ENCODE results near the gene PLD3. TPM values are rescaled to one million over a fixed set of nuclear protein-coding genes. Genes with fewer than 3 reads are reported as not detected.

Gene PLD3
- total and polyA plus RNA-seq, 12 donors: 116 to 238 (median 169) TPM

- Histone ChIP-seq H3K4me1 (peaks cover 0 to 6% (median 0%) of the 10 kb centered on the region in 9 donors), H3K27ac (no peak within 1 kb of the TSS), H3K4me3 (no peak within 1 kb of the TSS), H3K9me3 (no peaks in the 10 kb centered on the region), H3K36me3 (no peaks in the 10 kb centered on the region), H3K27me3 (no peaks in the 10 kb centered on the region)
- ATAC-seq (no peak), DNase-seq (no peak)
- intact Hi-C loops (cut with DNase I): no loop called here
- no peak for TF ChIP-seq CTCF (IDR thresholded peaks at IDR 0.05)
- WGBS, 2 donors: 80 to 86% methylated on average over 10 of the region's 10 CpGs
These were observed 41.7 kb downstream of the PLD3 start, which contains the start of gene HIPK4 for GRCh38 chr19:40390084-40390742. TSS of gene HIPK4 (minus strand) at chr19:40390181. CDS start at chr19:40389902, 279 bp downstream.

- WGBS, 2 donors: 68 to 79% methylated on average over 8 of the region's 8 CpGs
- Histone ChIP-seq H3K9me3 (no peaks in the 10 kb centered on the region), H3K27me3 (no peaks in the 10 kb centered on the region), H3K4me3 (no peak overlapping the region), H3K36me3 (no peaks in the 10 kb centered on the region), H3K4me1 (peaks cover 0 to 6% (median 0%) of the 10 kb centered on the region in 9 donors), H3K27ac (no peak overlapping the region)
- DNase-seq: no peak
- no peak for ATAC-seq
- TF ChIP-seq CTCF (IDR thresholded peaks at IDR 0.05): no peak
- intact Hi-C loops (cut with DNase I): no loop called here
These were observed 43.6 kb downstream of the PLD3 start for GRCh38 chr19:40392123-40392522.

GRCh38 chr19:40392894-40393517 is 44.5 kb downstream of the PLD3 start:
- DNase-seq: no peak
- 45 to 52% methylated on average over 9 of the region's 9 CpGs for WGBS, 2 donors
- intact Hi-C loops (cut with DNase I): no loop called here

More at GRCh38 chr19:40392894-40393517, 44.5 kb downstream of the PLD3 start:
- peak in 5 of 8 donors; percentile 18 to 55 (median 37) for ATAC-seq
- peaks cover 0 to 3% (median 0%) of the 10 kb centered on the region in 9 donors for H3K36me3 ChIP-seq
- H3K27me3 ChIP-seq: no peaks in the 10 kb centered on the region
- H3K27ac ChIP-seq: no peak overlapping the region
- no peaks in the 10 kb centered on the region for H3K9me3 ChIP-seq
- H3K4me1 ChIP-seq: peaks cover 0 to 6% (median 0%) of the 10 kb centered on the region in 9 donors
- TF ChIP-seq CTCF (IDR thresholded peaks at IDR 0.05): peak in 5 of 9 donors; percentile 17 to 32 (median 21)
- no peak overlapping the region for H3K4me3 ChIP-seq
